Panc1 (cell line): Measurements from ENCODE around the gene MST1. TPM values are rescaled to one million over a fixed set of nuclear protein-coding genes. Genes with fewer than 3 reads are reported as not detected.

Experiments used
- ATAC-seq: fragments of 200-7000 bp; cut with Tn5 transposase; 2 replicates; pipeline ENCODE4 v1.9.1; 2020; ENCODE audit warnings: mild to moderate bottlenecking, moderate library complexity
- BruUV-seq: library from RNA; stranded (reverse); fragments of 400-500 nt; replicated peaks from 2 replicates; lab custom pipeline; 2021; lab: Mats Ljungman, UMichigan
- CTCF ChIA-PET: fragments of 300-600 bp; sonication (Branson Sonifier 250); formaldehyde crosslinking; loops from one replicate; lab custom pipeline; 2022; ENCODE audit warnings: antibody characterized with exemption; lab: Charles Lee
- POLR2A ChIA-PET: fragments of 300-600 bp; sonication (Branson Sonifier 250); formaldehyde crosslinking; loops from one replicate; lab custom pipeline; 2022; ENCODE audit warnings: antibody characterized with exemption; lab: Charles Lee
- DNase-seq: peaks from one replicate; pipeline ENCODE4 v3.0.0-alpha.2; 2010; ENCODE audit warnings: low read depth, low spot score
- H3K27ac ChIP-seq: 2 replicates; pipeline ENCODE4 v1.5.1; 2011; ENCODE audit warnings: mild to moderate bottlenecking, low read length, inconsistent platforms
- H3K27me3 ChIP-seq: fragments of 200-500 bp; sonication (Bioruptor generic); 2 replicates; pipeline ENCODE4 v1.6.0; 2014; ENCODE audit warnings: low read length, inconsistent platforms; ENCODE audit not compliant: control insufficient read depth, insufficient read depth
- H3K36me3 ChIP-seq: fragments of 200-500 bp; sonication (Bioruptor generic); 2 replicates; pipeline ENCODE4 v1.5.1; 2014; ENCODE audit warnings: inconsistent platforms, mild to moderate bottlenecking, low read length, moderate library complexity; ENCODE audit not compliant: control insufficient read depth, insufficient read depth
- H3K4me1 ChIP-seq: 2 replicates; pipeline ENCODE4 v1.5.1; 2011; ENCODE audit warnings: inconsistent platforms, mild to moderate bottlenecking, low read length, moderate library complexity; ENCODE audit not compliant: control insufficient read depth, insufficient read depth
- H3K4me3 ChIP-seq, 2 experiments: 2 replicates each; pipeline ENCODE4 v1.5.1; 2011 to 2012; ENCODE audit warnings: low read depth in 2 of 2, low read length in 2 of 2, mild to moderate bottlenecking in 2 of 2, inconsistent platforms in 1 of 2, moderate library complexity in 1 of 2
- H3K9me3 ChIP-seq: fragments of 200-500 bp; sonication (Bioruptor generic); 2 replicates; pipeline ENCODE4 v1.5.1; 2014; ENCODE audit warnings: low read depth, mild to moderate bottlenecking, inconsistent platforms, low read length, moderate library complexity; ENCODE audit not compliant: control insufficient read depth, insufficient read depth
- POLR2AphosphoS5 ChIP-seq: IDR thresholded peaks from 2 replicates; pipeline ENCODE4 v1.6.1; 2012; ENCODE audit warnings: mild to moderate bottlenecking, low read depth, low read length, moderate library complexity
- REST ChIP-seq, 2 experiments: IDR thresholded peaks; 2 replicates each; pipeline ENCODE4 v1.6.1; 2011 to 2012; ENCODE audit warnings: low read depth in 2 of 2, control low read depth in 1 of 2, low read length in 1 of 2, mild to moderate bottlenecking in 1 of 2, moderate library complexity in 1 of 2; ENCODE audit not compliant: insufficient read depth in 1 of 2
- SIN3A ChIP-seq: IDR thresholded peaks from 2 replicates; pipeline ENCODE4 v1.6.1; 2012; ENCODE audit warnings: low read depth, mild to moderate bottlenecking, low read length, moderate library complexity, borderline replicate concordance; ENCODE audit not compliant: insufficient read depth
- TCF7L2 ChIP-seq: IDR thresholded peaks from 2 replicates; pipeline ENCODE4 v1.6.1; 2011; ENCODE audit warnings: mild to moderate bottlenecking, low read depth, low read length, inconsistent platforms
- in situ Hi-C: cut with HindIII; loops from 2 replicates; pipeline ENCODE4 v1.10.0; 2016; ENCODE audit warnings: low sequenced_read_pairs, low pct_unique_long_range_greater_than_20kb
- intact Hi-C: fragments of 100-400 bp; cut with micrococcal nuclease; formaldehyde crosslinking; loops from one replicate; pipeline ENCODE4 v1.10.0; 2022; ENCODE audit not compliant: unreplicated experiment
- total RNA-seq: library from RNA; stranded (reverse); gene quantifications from one replicate; pipeline ENCODE4 v1.2.1, GENCODE V29; 2021; ENCODE audit not compliant: unreplicated experiment
- TF ChIP-seq, protein P1 (sequence below): fragments of 450-650 bp; IDR thresholded peaks from 2 replicates; pipeline ENCODE4 v1.5.1; 2017; ENCODE audit warnings: mild to moderate bottlenecking

The MST1 gene
- total RNA-seq, 1 experiment from 2014 or later = 14.0 TPM

DNA sequence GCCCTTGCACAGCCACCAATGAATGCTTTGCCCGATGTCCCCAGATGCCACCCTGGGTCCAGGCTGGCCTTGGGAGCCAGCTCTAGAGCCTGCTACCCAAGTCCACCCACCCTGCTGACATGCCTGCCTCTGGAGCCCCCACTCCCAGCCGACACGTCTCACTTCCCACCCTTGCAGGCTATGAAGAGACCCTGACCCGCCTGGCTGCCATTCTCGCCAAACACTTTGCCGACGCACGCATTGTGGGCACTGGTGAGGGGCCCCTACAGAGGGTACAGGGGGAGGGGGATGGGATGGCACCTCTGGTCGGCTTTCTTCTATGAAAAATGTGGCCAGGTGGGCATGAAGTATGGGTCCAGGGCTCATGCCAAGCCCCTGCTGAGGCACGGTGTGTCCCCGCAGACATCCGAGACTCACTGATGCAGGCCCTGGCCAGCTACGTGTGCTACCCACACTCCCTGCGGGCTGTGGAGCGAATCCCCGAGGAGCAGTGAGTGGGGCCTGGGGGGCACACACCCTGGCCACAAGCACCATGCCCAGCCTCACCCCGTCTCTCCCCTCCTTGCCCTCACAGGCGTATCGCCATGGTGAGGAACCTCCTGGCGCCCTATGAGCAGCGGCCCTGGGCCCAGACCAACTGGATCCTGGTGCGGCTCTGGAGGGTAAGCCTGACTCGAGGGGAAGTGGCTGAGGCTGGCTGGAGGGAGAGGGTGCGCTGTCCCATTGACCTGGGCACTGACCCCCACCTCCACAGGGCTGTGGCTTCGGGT lies 24.2 kb upstream of the MST1 start:
- in situ Hi-C loops (no loop called here), intact Hi-C loops (no loop called here)
- no peaks in the 10 kb centered on the region for H3K9me3 ChIP-seq
- H3K4me1 ChIP-seq = no peaks in the 10 kb centered on the region
- ATAC-seq (no peak), DNase-seq (no peak)
- ChIA-PET CTCF (no interaction called here), POLR2A (no interaction called here)
- H3K4me3 ChIP-seq = no peak overlapping the region
- TF ChIP-seq SIN3A = no peak
- TF ChIP-seq REST (IDR thresholded peaks at IDR 0.05; ENCODE audit: insufficient read depth in 1 of 2, low read depth in 2 of 2, low read length in 1 of 2) = no peak
- no peak for TF ChIP-seq POLR2AphosphoS5
- TF ChIP-seq, protein P1, sequence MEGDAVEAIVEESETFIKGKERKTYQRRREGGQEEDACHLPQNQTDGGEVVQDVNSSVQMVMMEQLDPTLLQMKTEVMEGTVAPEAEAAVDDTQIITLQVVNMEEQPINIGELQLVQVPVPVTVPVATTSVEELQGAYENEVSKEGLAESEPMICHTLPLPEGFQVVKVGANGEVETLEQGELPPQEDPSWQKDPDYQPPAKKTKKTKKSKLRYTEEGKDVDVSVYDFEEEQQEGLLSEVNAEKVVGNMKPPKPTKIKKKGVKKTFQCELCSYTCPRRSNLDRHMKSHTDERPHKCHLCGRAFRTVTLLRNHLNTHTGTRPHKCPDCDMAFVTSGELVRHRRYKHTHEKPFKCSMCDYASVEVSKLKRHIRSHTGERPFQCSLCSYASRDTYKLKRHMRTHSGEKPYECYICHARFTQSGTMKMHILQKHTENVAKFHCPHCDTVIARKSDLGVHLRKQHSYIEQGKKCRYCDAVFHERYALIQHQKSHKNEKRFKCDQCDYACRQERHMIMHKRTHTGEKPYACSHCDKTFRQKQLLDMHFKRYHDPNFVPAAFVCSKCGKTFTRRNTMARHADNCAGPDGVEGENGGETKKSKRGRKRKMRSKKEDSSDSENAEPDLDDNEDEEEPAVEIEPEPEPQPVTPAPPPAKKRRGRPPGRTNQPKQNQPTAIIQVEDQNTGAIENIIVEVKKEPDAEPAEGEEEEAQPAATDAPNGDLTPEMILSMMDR = no peak
- TF ChIP-seq TCF7L2 = no peak
- H3K27me3 ChIP-seq = no peaks in the 10 kb centered on the region
- no TSS peak for BruUV-seq
- no peaks in the 10 kb centered on the region for H3K36me3 ChIP-seq
- no peak overlapping the region for H3K27ac ChIP-seq

GRCh38 chr3:49712631-49713317 lies 23.5 kb upstream of the MST1 start:
- H3K27me3 ChIP-seq = no peaks in the 10 kb centered on the region
- DNase-seq (no peak), ATAC-seq (no peak)
- ChIA-PET POLR2A (no interaction called here), CTCF (no interaction called here)
- H3K4me3 ChIP-seq = no peak overlapping the region
- no peaks in the 10 kb centered on the region for H3K4me1 ChIP-seq
- BruUV-seq = no TSS peak
- TF ChIP-seq SIN3A = no peak
- TF ChIP-seq TCF7L2 = no peak
- no peak for TF ChIP-seq REST (IDR thresholded peaks at IDR 0.05; ENCODE audit: insufficient read depth in 1 of 2, low read depth in 2 of 2, low read length in 1 of 2)
- TF ChIP-seq, protein P1 = no peak
- no peak for TF ChIP-seq POLR2AphosphoS5
- no peaks in the 10 kb centered on the region for H3K36me3 ChIP-seq
- in situ Hi-C loops = no loop called here
- intact Hi-C loops = no loop called here
- no peaks in the 10 kb centered on the region for H3K9me3 ChIP-seq
- H3K27ac ChIP-seq = no peak overlapping the region
